ENCODE results near the gene PHF20. TPM values are rescaled to one million over a fixed set of nuclear protein-coding genes. Genes with fewer than 3 reads are reported as not detected.
"Not testable (repeated sequence)": the region's sequence is repeated elsewhere in the genome, so short reads cannot be mapped to it uniquely, and the experiment has no call there.

PHF20 gene
- total RNA-seq, 2 experiments from 2014 or later = 57.9 to 58.8 TPM

DNA sequence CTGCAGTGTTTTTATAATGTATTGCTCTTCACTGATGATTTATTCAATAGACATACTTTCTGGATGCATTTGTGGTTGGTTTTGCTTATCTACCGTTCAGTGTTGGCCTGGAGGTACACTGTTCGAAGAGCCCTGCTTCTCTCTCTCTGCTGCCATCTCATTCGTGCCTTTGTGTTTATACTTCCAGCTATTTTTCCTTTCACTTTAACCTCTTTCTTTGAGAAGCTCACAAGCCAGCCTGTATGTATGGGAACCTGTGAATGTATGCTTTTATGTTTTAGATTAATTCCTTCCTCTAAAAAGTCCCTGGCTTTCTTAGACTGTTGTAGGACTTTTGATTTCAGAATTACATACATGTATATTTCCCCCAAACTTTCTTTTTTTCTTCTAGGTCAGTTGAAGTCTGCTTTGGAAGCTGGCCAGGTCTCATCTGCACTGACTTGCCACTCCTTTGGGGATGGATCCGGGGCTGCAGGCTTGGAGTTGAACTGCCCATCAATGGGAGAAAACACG is 99.5 kb downstream of the PHF20 start:
- no peak for DNase-seq
- H3K36me3 Mint-ChIP-seq (ENCODE audit: low read depth) = peaks cover 14% of the 10 kb centered on the region
- H3K4me1 Mint-ChIP-seq (ENCODE audit: low read depth) = peaks cover 3% of the 10 kb centered on the region
- intact Hi-C loops (cut with micrococcal nuclease) = no loop called here
- no peaks in the 10 kb centered on the region for H3K9me3 Mint-ChIP-seq
- no peak overlapping the region for H3K4me3 Mint-ChIP-seq
- ChIA-PET CTCF (no interaction called here), POLR2A (interaction anchor here (0.8 kb wide), 1 partner anchor 19 kb away, joined by 5 read pairs; no protein-coding TSS in a partner anchor)
- no peak for ATAC-seq
- no peaks in the 10 kb centered on the region for H3K27me3 Mint-ChIP-seq
- TF ChIP-seq CTCF (IDR thresholded peaks at IDR 0.05) = no peak
- H3K27ac Mint-ChIP-seq = peak overlapping the region; percentile 4

DNA sequence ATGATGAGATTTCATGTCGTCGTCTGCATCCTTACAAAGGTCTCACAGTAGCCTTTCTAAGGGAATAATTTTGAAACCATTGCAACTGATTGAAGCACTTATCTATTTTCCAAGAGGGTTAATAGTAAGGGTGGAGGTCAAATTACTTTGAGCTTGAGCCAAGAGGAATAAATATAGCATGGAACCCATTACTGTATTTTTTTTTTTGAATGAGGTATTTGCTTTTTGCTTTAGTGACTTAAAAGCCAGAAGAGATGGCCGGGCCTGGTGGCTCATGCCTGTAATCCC is 104.2 kb downstream of the PHF20 start:
- POLR2A ChIA-PET = no interaction called here
- TF ChIP-seq CTCF (IDR thresholded peaks at IDR 0.05) = no peak
- DNase-seq (no peak), ATAC-seq (no peak)
- H3K9me3 Mint-ChIP-seq = no peaks in the 10 kb centered on the region
- intact Hi-C loops (cut with micrococcal nuclease) = no loop called here
- CTCF ChIA-PET = interaction anchor here (1.7 kb wide), 1 partner anchor 8 kb away, joined by 9 read pairs; no protein-coding TSS in a partner anchor
- H3K27me3 Mint-ChIP-seq = no peaks in the 10 kb centered on the region
- H3K36me3 Mint-ChIP-seq (ENCODE audit: low read depth) = peaks cover 14% of the 10 kb centered on the region
- H3K4me1 Mint-ChIP-seq (ENCODE audit: low read depth) = peaks cover 16% of the 10 kb centered on the region
- H3K4me3 Mint-ChIP-seq = no peak overlapping the region
- H3K27ac Mint-ChIP-seq = no peak overlapping the region

DNA sequence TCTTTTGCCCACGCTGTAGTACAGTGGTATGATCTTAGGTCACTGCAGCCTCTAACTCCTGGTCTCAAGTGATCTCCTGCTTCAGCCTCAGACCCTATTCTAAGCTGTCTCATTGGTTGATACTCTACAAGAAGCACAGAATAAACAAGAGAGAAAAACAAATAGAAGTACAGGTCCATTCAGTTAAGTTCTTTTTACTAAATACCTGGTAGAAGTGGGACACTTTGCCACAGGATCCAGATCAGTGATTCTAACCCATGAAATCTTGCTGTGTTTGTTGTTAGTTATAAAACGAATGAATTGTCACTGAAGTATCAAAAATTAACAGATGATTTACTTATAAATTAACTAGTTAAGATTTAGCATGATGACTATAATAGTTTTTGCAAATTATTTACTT is 105.8 kb downstream of the PHF20 start:
- CTCF ChIA-PET = no interaction called here
- peak overlapping the region; percentile 24 for H3K27ac Mint-ChIP-seq

DNA sequence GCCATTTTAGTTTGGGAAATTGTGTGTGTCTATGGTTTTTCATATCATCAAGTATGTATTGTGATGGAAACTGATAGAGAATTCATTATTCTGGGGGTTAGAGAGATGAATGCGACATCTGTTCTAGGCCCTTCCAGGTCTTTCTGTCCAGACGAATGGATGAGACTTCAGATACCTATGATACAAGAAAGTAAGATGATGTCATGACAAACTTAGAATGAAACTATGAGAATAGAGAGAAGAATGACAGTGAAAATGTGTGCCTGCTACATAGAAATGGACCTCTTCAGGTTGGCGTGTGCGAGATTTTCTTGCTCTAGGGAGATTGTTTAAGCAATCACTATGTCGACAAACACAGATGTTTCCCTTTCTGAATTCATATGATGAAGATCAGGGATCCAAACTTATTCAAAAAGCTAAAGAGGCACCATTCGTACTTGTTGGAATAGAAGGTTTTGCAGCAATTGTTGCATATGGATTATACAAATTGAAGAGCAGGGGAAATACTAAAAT is 106.4 kb downstream of the PHF20 start:
- no peak for TF ChIP-seq CTCF (IDR thresholded peaks at IDR 0.05)
- Mint-ChIP-seq H3K4me3 (no peak overlapping the region), H3K27me3 (no peaks in the 10 kb centered on the region), H3K27ac (no peak overlapping the region), H3K9me3 (no peaks in the 10 kb centered on the region), H3K4me1 (ENCODE audit: low read depth) (peaks cover 16% of the 10 kb centered on the region), H3K36me3 (ENCODE audit: low read depth) (peaks cover 8% of the 10 kb centered on the region)
- ChIA-PET POLR2A (interaction anchor here (1.5 kb wide), 1 partner anchor 135 kb away, joined by 3 read pairs; no protein-coding TSS in a partner anchor), CTCF (no interaction called here)
- ATAC-seq (no peak), DNase-seq (no peak)
- intact Hi-C loops (cut with micrococcal nuclease) = no loop called here

More for the DNA sequence above, 105.8 kb downstream of the PHF20 start:
- Mint-ChIP-seq H3K9me3 (no peaks in the 10 kb centered on the region), H3K36me3 (ENCODE audit: low read depth) (peaks cover 10% of the 10 kb centered on the region), H3K27me3 (no peaks in the 10 kb centered on the region), H3K4me1 (ENCODE audit: low read depth) (peaks cover 16% of the 10 kb centered on the region), H3K4me3 (no peak overlapping the region)
- TF ChIP-seq CTCF (IDR thresholded peaks at IDR 0.05) = no peak
- POLR2A ChIA-PET = interaction anchor here (1.5 kb wide), 1 partner anchor 135 kb away, joined by 3 read pairs; no protein-coding TSS in a partner anchor
- no peak for ATAC-seq
- intact Hi-C loops (cut with micrococcal nuclease) = no loop called here
- no peak for DNase-seq

DNA sequence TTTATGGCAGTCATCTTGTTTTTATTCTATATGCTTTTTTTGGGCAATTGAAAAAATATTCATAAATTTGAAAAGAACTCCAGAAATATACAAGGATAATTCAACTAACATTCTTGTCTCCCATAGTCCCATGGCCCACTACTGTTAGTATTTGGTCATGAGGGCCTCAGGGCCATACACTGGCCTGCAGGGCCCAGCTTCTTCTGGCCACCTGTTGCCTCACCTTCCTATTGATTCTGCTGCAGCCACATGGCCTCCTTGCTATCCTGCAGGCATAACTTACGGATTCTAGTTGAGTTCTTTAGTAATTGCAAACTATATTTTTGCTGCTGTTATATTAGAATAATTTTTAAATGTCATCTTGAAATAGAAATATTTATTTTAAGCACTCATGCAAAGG is 109.9 kb downstream of the PHF20 start:
- ATAC-seq = no peak
- Mint-ChIP-seq H3K9me3 (no peaks in the 10 kb centered on the region), H3K36me3 (ENCODE audit: low read depth) (peaks cover 5% of the 10 kb centered on the region), H3K27me3 (no peaks in the 10 kb centered on the region), H3K27ac (no peak overlapping the region), H3K4me1 (ENCODE audit: low read depth) (peaks cover 30% of the 10 kb centered on the region), H3K4me3 (no peak overlapping the region)
- ChIA-PET POLR2A (interaction anchor here (1.1 kb wide), 1 partner anchor 61 kb away, joined by 4 read pairs; no protein-coding TSS in a partner anchor), CTCF (no interaction called here)
- intact Hi-C loops (cut with micrococcal nuclease) = no loop called here
- TF ChIP-seq CTCF (IDR thresholded peaks at IDR 0.05) = no peak
- DNase-seq = no peak

DNA sequence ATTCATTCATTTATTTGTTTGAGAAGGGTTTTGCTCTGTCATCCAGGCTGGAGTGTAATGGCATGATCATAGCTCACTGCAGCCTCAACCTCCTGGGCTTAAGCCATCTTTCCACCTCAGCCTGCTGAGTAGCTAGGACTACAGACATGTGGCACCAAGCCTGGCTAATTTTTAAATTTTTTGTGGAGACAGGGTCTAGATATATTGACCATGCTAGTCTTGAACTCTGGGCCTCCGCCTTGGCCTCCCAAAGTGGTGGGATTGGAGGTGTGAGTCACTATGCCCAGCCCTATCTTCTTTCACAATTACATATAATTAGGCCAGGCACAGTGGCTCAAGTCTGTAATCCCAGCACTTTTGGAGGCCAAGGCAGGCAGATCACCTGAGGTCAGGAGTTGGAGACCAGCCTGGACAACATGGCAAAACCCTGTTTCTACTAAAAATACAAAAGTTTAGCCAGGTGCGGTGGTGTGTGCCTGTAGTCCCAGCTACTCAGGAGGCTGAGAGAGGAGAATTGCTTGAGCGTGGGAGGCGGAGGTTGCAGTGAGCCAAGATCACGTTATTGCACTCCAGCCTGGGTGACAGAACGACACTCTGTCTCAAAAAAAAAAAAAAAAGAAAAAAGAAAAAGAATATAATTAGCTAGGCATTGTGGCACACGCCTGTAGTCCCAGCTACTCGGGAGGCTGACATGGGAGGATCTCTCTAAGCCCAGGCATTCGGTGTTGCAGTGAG is 110.8 kb downstream of the PHF20 start:
- intact Hi-C loops (cut with micrococcal nuclease); H3K4me3 Mint-ChIP-seq; H3K9me3 Mint-ChIP-seq; DNase-seq; H3K27me3 Mint-ChIP-seq; H3K36me3 Mint-ChIP-seq (ENCODE audit: low read depth); H3K27ac Mint-ChIP-seq; ATAC-seq: not testable (repeated sequence)
- H3K4me1 Mint-ChIP-seq (ENCODE audit: low read depth) = peaks cover 29% of the 10 kb centered on the region
- ChIA-PET POLR2A (interaction anchor here (0.5 to 1.8 kb wide), 3 partner anchors 60 to 217 kb away, joined by 4 to 5 read pairs (median 4); no protein-coding TSS in a partner anchor), CTCF (interaction anchor here (1.2 kb wide), 1 partner anchor 21 kb away, joined by 3 read pairs; no protein-coding TSS in a partner anchor)
